Measurements from ENCODE around the gene DOK4. TPM values are rescaled to one million over a fixed set of nuclear protein-coding genes. Genes with fewer than 3 reads are reported as not detected.
A peak's percentile ranks its signal among the peaks of the same experiment; 100 is the strongest.

The DOK4 gene
- total and polyA plus RNA-seq, 2 of the 8 experiments (the other 6 are each of a cell fraction or from before 2014, with no cell fraction given) = 24.0 to 28.9 TPM

GRCh38 chr16:57535680-57536305, 49.5 kb upstream of the DOK4 start:
- Histone ChIP-seq H2AK5ac (ENCODE audit: low read depth, low read length) (0 out of 2 replicates have a peak overlapping the region, but pooled peaks have one; percentile 90), H3K23ac (ENCODE audit: insufficient read length) (no peak overlapping the region), H3K79me2 (ENCODE audit: control insufficient read depth in 1 of 2, insufficient read depth in 2 of 2, low read length in 2 of 2) (peaks cover 0 to 16% of the 10 kb centered on the region in 2 experiments; a peak in 1 of 4 replicates), H3K23me2 (ENCODE audit: low read depth, low read length) (peaks cover 8% of the 10 kb centered on the region; the same call in 1 of the 2 replicates), H2BK12ac (ENCODE audit: low read depth, low read length) (peak overlapping the region; percentile 84; the same call in 1 of the 2 replicates), H3K4me2 (ENCODE audit: insufficient read depth in 1 of 2, low read depth in 2 of 2, low read length in 2 of 2) (peak overlapping the region; percentile 86 to 96), H2BK20ac (ENCODE audit: low read length) (peak overlapping the region; percentile 21; the same call in 1 of the 2 replicates), H3K9ac (replicated peaks in 1 of 4; ENCODE audit: extremely low read depth in 1 of 4, low read depth in 3 of 4, low read length in 3 of 4) (peak overlapping the region in 2 of 4 experiments; percentile 58 to 65; a peak in 5 of 7 replicates), H2AFZ (ENCODE audit: low read length) (no peak overlapping the region), H4K20me1 (replicated peaks in 1 of 2; ENCODE audit: control insufficient read depth in 1 of 2, insufficient read depth in 2 of 2, low read length in 2 of 2) (peaks cover 3 to 20% of the 10 kb centered on the region in 2 experiments), H4K91ac (replicated peaks; ENCODE audit: insufficient read length, low read length) (peak overlapping the region; percentile 52), H3K18ac (ENCODE audit: extremely low read depth, low read length) (peak overlapping the region; percentile 83), H2BK120ac (replicated peaks; ENCODE audit: low read depth, low read length) (peak overlapping the region; percentile 76), H3K4me3 (ENCODE audit: extremely low read depth in 1 of 4, insufficient read depth in 2 of 4, low read depth in 3 of 4, low read length in 4 of 4) (peak overlapping the region; percentile 35 to 78 (median 57)), H3K9me3 (ENCODE audit: insufficient read depth in 2 of 2, low read depth in 1 of 2, low read length in 1 of 2) (no peaks in the 10 kb centered on the region), H3K4me1 (replicated peaks in 1 of 4; ENCODE audit: control insufficient read depth in 3 of 4, insufficient read depth in 4 of 4, low read length in 3 of 4) (peaks cover 10 to 46% (median 23%) of the 10 kb centered on the region in 4 experiments), H3K4ac (replicated peaks; ENCODE audit: insufficient read length, low read depth, low read length) (peak overlapping the region; percentile 8), H3K14ac (ENCODE audit: insufficient read length) (no peak overlapping the region), H4K8ac (ENCODE audit: extremely low read depth, insufficient read depth, low read length) (0 out of 2 replicates have a peak overlapping the region, but pooled peaks have one; percentile 64), H3K79me1 (ENCODE audit: low read depth, low read length) (peaks cover 10% of the 10 kb centered on the region), H4K5ac (ENCODE audit: insufficient read length, low read depth, low read length) (peak overlapping the region; percentile 77), H3K56ac (replicated peaks; ENCODE audit: insufficient read length, low read depth, low read length) (no peak overlapping the region), H3K36me3 (ENCODE audit: control insufficient read depth in 2 of 4, insufficient read depth in 4 of 4, low read length in 3 of 4) (no peaks in the 10 kb centered on the region; a peak in 1 of 8 replicates), H2BK5ac (ENCODE audit: low read depth, low read length) (peak overlapping the region; percentile 47; the same call in 1 of the 2 replicates), H3K27ac (ENCODE audit: low read depth, low read length) (peak overlapping the region; percentile 76; the same call in 1 of the 2 replicates), H2BK15ac (ENCODE audit: low read length) (0 out of 2 replicates have a peak overlapping the region, but pooled peaks have one; percentile 65), H3K27me3 (replicated peaks in 1 of 4; ENCODE audit: control insufficient read depth in 3 of 4, extremely low read depth in 1 of 4, insufficient read depth in 3 of 4, low read length in 3 of 4) (peaks cover 0 to 3% (median 1%) of the 10 kb centered on the region in 4 experiments; a peak in 3 of 7 replicates)
- DNase-seq (ENCODE audit: low read depth in 1 of 2, low spot score in 2 of 2) (peak; percentile 73 to 95), FAIRE-seq (no peak)
- 3% methylated on average over 26 of the region's 50 CpGs; no CpG with 5 or more reads in 1 of the 2 experiments for WGBS, 2 experiments (ENCODE audit: extremely low coverage in 1 of 2, insufficient coverage in 1 of 2, insufficient read length in 1 of 2, insufficient replicate concordance in 2 of 2, low coverage in 1 of 2, low lambda C conversion rate in 2 of 2, missing lambda C conversion rate in 1 of 2)
- POLR2A ChIA-PET (ENCODE audit: partially characterized antibody) = interaction anchor here (0.6 to 3.2 kb wide), 5 partner anchors 8 to 200 kb away, joined by 3 to 19 read pairs (median 4); partner anchors contain the start of gene KATNB1
- CTCF ChIA-PET (ENCODE audit: partially characterized antibody) = interaction anchor here (0.8 to 1.4 kb wide), 4 partner anchors 9 to 50 kb away, joined by 3 to 9 read pairs (median 4); no protein-coding TSS in a partner anchor
- TF ChIP-seq CTCF (IDR thresholded peaks at IDR 0.05; ENCODE audit: control extremely low read depth in 1 of 3, insufficient read depth in 1 of 3, low read depth in 1 of 3, low read length in 3 of 3) (peak in 2 of 3 experiments; percentile 10 to 12; a peak in 2 of 4 replicates), SP1 (IDR thresholded peaks at IDR 0.05; ENCODE audit: low read depth, low read length) (peak; percentile 95), RAD21 (IDR thresholded peaks at IDR 0.05 in 1 of 2, conservative IDR thresholded peaks at IDR 0.05 in 1 of 2; ENCODE audit: low read depth in 2 of 2, low read length in 2 of 2) (no peak), E2F6 (IDR thresholded peaks at IDR 0.05) (0 out of 2 replicates have a peak, but pooled peaks have one; percentile 8), RXRA (IDR thresholded peaks at IDR 0.05; ENCODE audit: insufficient read depth, low read depth, low read length) (no peak), ZNF274 (IDR thresholded peaks at IDR 0.05; ENCODE audit: borderline replicate concordance, extremely low read depth, low read length) (no peak)

Measured in H1 (cell line).